GM12872 (cell line): Measurements from ENCODE around the gene UGT2B17.

ENCODE experiments used
- TF ChIP-seq, protein P1 (sequence below): IDR thresholded peaks from 3 replicates; pipeline ENCODE4 v1.5.1; 2011; ENCODE audit warnings: low read depth, mild to moderate bottlenecking, low read length, moderate library complexity; ENCODE audit not compliant: insufficient read depth

Gene UGT2B17

DNA sequence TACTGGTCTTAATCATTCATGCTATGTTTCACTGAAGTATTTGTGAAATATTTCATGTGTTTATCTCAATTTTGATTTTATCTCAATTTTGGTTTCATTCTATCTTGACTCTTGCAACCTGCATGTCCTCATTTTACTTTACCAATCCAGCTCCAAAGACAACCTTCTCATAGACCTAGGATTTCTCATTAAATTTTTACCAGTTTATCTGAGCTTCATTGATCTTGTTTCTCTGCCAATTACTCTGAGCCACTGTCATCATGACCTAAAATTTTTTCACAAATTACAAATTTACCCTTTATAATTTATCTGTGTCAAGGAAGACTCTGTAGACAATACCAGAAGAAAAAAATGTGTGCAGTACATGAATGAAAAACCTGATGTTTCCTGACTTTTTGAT is 18.6 kb upstream of the UGT2B17 start:
- TF ChIP-seq, protein P1, sequence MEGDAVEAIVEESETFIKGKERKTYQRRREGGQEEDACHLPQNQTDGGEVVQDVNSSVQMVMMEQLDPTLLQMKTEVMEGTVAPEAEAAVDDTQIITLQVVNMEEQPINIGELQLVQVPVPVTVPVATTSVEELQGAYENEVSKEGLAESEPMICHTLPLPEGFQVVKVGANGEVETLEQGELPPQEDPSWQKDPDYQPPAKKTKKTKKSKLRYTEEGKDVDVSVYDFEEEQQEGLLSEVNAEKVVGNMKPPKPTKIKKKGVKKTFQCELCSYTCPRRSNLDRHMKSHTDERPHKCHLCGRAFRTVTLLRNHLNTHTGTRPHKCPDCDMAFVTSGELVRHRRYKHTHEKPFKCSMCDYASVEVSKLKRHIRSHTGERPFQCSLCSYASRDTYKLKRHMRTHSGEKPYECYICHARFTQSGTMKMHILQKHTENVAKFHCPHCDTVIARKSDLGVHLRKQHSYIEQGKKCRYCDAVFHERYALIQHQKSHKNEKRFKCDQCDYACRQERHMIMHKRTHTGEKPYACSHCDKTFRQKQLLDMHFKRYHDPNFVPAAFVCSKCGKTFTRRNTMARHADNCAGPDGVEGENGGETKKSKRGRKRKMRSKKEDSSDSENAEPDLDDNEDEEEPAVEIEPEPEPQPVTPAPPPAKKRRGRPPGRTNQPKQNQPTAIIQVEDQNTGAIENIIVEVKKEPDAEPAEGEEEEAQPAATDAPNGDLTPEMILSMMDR, result no peak

DNA sequence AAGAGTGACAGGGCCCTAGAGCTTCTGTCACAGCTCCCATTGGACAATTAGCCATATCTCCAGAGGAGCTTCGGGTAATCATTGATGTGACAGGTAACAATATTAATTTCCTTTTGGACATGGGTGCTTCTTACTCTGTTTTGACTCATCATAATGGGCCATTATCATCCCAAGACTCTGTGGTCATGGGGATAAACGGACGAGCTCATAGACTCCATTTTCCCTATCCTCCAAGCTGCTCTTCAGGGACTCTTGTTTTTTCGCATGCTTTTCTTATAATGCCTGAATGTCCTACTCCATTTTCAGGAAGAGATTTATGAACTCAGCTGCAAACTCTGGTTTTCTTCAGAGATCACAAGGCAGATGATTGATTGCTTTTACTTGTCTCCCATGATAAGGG is 17.0 kb upstream of the UGT2B17 start:
- TF ChIP-seq, protein P1, result no peak

DNA sequence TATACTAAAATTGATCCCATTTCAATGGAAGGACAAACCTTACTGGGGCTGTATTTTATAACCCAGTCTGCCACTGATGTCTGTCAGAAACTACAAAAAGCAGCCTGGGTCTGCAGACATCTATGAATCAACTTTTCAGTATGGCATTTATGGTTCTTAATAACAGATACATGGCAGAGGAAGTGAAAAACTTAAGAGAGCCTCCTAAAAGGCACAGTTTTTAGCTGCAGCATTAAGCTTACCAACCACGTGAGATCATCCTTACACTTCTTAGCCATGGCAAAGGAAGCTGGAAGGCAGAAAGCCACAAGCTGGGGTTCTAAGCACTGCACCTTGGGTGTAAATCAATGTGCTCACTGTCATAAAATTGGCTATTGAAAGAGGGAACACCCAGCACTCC is 16.6 kb upstream of the UGT2B17 start:
- TF ChIP-seq, protein P1, result no peak

DNA sequence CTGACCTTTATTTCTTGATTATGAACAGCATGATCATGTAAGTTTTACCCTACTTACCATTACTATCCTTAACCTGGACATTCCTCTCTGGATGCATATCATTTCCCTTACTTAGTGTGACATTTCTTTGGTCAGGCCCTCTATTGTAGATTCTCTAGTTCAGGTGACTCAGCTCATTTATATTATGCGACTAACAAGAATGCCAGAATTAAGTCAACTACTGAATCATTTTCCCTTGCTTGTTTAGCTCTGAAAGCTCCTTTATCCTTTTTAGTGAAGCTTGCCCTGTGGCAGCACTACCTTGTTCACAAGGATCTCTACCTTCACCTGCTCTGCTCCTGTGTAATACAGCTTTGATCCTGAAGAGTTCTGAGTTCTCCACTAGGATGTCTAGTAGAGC is 15.1 kb upstream of the UGT2B17 start:
- TF ChIP-seq, protein P1, result no peak

DNA sequence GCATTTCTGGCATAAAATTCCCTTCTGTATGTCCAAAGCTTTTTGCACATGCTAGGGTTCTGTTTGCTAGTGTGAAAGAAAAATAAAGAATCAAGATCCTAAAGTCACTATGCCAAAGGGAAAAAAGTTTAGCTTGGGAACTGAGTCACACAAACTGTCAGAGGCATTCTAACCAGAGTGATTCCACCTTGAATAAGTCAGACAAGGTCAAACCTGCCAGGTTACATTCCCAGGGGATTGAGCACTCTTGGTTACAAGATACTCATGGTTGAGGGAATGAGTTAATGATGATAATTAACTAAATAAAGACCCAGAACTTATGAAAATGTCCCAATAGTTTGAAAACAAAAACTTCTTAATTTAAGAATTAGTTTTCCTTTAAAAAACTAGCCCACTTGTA is 13.7 kb upstream of the UGT2B17 start:
- TF ChIP-seq, protein P1, result no peak

DNA sequence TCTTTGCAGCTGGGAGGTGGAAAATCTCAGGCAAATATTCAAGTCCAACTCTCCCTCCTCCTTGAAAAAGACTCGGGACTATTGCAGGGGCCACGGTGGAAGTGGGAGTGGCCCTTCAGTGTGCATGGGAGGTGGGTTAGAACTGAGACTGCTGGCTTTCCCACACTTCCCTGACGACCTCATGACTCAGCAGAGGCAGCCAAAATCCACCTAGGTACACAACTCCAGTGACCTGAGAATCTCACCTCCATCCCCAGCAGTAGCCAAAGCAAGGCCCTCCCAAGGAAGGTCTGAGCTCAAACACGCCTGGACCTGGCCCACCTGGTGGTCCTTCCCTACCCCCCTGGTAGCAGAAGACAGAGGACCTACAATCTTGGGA is 6.2 kb upstream of the UGT2B17 start:
- TF ChIP-seq, protein P1, result no peak

DNA sequence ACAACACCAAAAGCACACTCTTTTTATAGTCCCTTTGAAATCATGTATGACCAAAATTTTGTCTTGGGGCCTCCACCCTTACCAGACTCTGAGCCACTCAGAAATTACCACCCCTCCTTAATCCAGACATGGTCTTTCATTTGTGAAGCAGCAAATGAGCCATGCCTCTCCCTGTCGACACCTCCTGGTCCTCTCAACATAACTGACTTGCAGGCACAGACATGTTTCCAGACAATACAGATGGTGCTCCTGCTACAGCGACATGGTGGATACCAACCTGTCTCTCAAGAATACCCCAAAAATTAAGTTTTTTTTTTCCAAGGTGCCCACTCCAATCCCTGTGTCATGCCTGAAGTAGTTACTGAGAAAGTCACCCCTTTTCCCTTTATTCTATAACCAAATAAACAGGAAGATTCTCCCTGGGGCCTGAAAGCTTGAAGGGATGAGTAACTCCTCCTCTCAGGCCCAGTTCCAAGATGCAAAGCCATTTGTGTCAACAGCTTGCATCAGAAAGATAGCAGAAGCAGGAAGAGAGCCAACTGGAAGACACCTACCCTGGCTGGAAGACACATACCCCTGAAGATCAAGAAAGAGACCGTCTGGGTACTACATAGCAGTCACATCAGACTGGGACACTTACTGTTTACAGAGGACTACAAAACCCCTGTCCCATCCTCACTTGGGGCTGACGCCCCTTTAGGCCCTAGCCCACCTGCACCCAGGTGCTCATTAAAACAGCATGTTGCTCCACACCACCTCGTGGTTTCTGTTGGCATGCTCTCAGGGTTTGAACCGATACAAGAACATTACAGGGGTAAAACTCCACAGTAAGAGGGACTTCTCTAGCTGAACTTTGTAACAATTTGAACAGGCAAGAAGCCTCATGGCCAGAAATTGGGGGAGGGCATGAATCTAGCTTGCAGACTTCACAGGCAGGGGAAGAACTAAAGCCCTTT is 5.5 kb upstream of the UGT2B17 start:
- TF ChIP-seq, protein P1, result no peak
